K562 (cell line): Measurements from ENCODE around the gene HDLBP. TPM values are rescaled to one million over a fixed set of nuclear protein-coding genes. Genes with fewer than 3 reads are reported as not detected.

Experiments used
- ATAC-seq: fragments of 200-7000 bp; cut with Tn5 transposase; 3 replicates; pipeline ENCODE4 v1.9.1; 2020; ENCODE audit warnings: moderate library complexity
- BruUV-seq: library from RNA; stranded (reverse); fragments of 400-500 nt; replicated peaks from 2 replicates; lab custom pipeline; 2021; lab: Mats Ljungman, UMichigan
- CTCF ChIA-PET: fragments of 300-600 bp; formaldehyde crosslinking; extraction: SDS; loops from one replicate; lab custom pipeline; 2021; ENCODE audit warnings: low intra/inter-chr PET ratio; lab: Yijun Ruan, JAX
- POLR2A ChIA-PET: fragments of 300-600, 350-650 bp; sonication (Branson Sonifier 250); formaldehyde crosslinking; extraction: SDS; loops from one replicate; lab custom pipeline; 2021; ENCODE audit warnings: antibody characterized with exemption, inconsistent platforms; lab: Yijun Ruan, JAX
- DNase-seq, 4 experiments: peaks; one replicate each; pipeline versions ENCODE4 v3.0.0 to v3.0.0-alpha.2; 2011 to 2018; ENCODE audit warnings: low spot score in 3 of 4, mixed read lengths in 3 of 4; ENCODE audit errors: extremely low read depth in 1 of 4
- FAIRE-seq: peaks from 2 replicates; lab custom pipeline; 2011; peaks lifted over from hg19 to GRCh38; lab: Jason Lieb, UNC
- H2AFZ ChIP-seq: 2 replicates; pipeline ENCODE4 v1.6.0; 2011; ENCODE audit warnings: low read depth, low read length, control low read depth, inconsistent platforms
- H3K27ac ChIP-seq: fragments of 200-600 bp; 3 replicates; pipeline ENCODE4 v1.8.0; 2011; ENCODE audit warnings: low read depth, mild to moderate bottlenecking, control low read depth, inconsistent platforms, low read length, moderate library complexity, mixed read lengths; ENCODE audit errors: extremely low read depth
- H3K27me3 ChIP-seq, 2 experiments: fragments of 300-600 bp in 1 of 2; 2 replicates in 1 of 2; 3 replicates in 1 of 2; pipeline versions ENCODE4 v1.6.0 to v1.8.0; 2011; ENCODE audit warnings: inconsistent platforms in 2 of 2, low read length in 2 of 2, mild to moderate bottlenecking in 1 of 2, mixed read lengths in 1 of 2, moderate library complexity in 1 of 2; ENCODE audit not compliant: control insufficient read depth in 2 of 2, insufficient read depth in 2 of 2
- H3K36me3 ChIP-seq: fragments of 300-600 bp; 3 replicates; pipeline ENCODE4 v1.8.0; 2011; ENCODE audit warnings: mild to moderate bottlenecking, low read length, inconsistent platforms; ENCODE audit not compliant: control insufficient read depth, insufficient read depth
- H3K4me1 ChIP-seq, 2 experiments: fragments of 200-600 bp in 1 of 2; replicated peaks in 1 of 2; 2 replicates in 1 of 2; 3 replicates in 1 of 2; pipeline versions ENCODE4 v1.5.1 to v1.8.0; 2011; ENCODE audit warnings: inconsistent platforms in 2 of 2, low read length in 2 of 2, mild to moderate bottlenecking in 1 of 2, mixed read lengths in 1 of 2, moderate library complexity in 1 of 2; ENCODE audit not compliant: control insufficient read depth in 2 of 2, insufficient read depth in 2 of 2
- H3K4me2 ChIP-seq: 2 replicates; pipeline ENCODE4 v1.6.1; 2011; ENCODE audit warnings: low read length, control low read depth, inconsistent platforms, mixed read lengths; ENCODE audit not compliant: insufficient read depth
- H3K4me3 ChIP-seq: fragments of 200-600 bp; sonication (generic), shearing (Covaris generic); 2 replicates; pipeline ENCODE4 v1.5.1; 2016; ENCODE audit warnings: control low read depth, inconsistent platforms
- H3K79me2 ChIP-seq: fragments of 200-600 bp; 3 replicates; pipeline ENCODE4 v1.8.0; 2011; ENCODE audit warnings: low read length, inconsistent platforms; ENCODE audit not compliant: control insufficient read depth, insufficient read depth
- H3K9ac ChIP-seq, 2 experiments: 2 replicates each; pipeline versions ENCODE4 v1.6.0 to v1.6.1; 2011; ENCODE audit warnings: low read depth in 2 of 2, low read length in 2 of 2, control low read depth in 1 of 2, inconsistent platforms in 1 of 2, mild to moderate bottlenecking in 1 of 2, mixed read lengths in 1 of 2; ENCODE audit not compliant: insufficient read depth in 1 of 2
- H3K9me1 ChIP-seq: one replicate; pipeline ENCODE4 v1.6.0; 2011; ENCODE audit warnings: inconsistent platforms, mild to moderate bottlenecking, low read length, moderate library complexity; ENCODE audit not compliant: control insufficient read depth, insufficient read depth
- H3K9me3 ChIP-seq: replicated peaks from 2 replicates; pipeline ENCODE4 v1.5.1; 2011; ENCODE audit warnings: low read depth, low read length, inconsistent platforms; ENCODE audit not compliant: control insufficient read depth, insufficient read depth
- H4K20me1 ChIP-seq: replicated peaks from 2 replicates; pipeline ENCODE4 v1.6.1; 2011; ENCODE audit warnings: low read length, inconsistent platforms, mixed read lengths; ENCODE audit not compliant: control insufficient read depth, insufficient read depth
- CEBPG ChIP-seq, 3 experiments: fragments of 200-800 bp in 1 of 3; sonication (Bioruptor generic) in 1 of 3; sonication (generic) in 1 of 3; formaldehyde crosslinking in 1 of 3; IDR thresholded peaks in 2 of 3; conservative IDR thresholded peaks in 1 of 3; 2 replicates each; pipeline versions ENCODE4 v1.6.1 to v1.8.0; 2016 to 2022; ENCODE audit warnings: missing compliant biosample characterization in 2 of 3, missing genetic modification characterization in 2 of 3, mild to moderate bottlenecking in 1 of 3, missing genetic modification reagents in 1 of 3
- HDAC8 ChIP-seq: fragments of 450-650 bp; IDR thresholded peaks from 2 replicates; pipeline ENCODE4 v1.6.1; 2016; ENCODE audit warnings: mild to moderate bottlenecking, missing genetic modification characterization, moderate library complexity, missing compliant biosample characterization
- ILK ChIP-seq: fragments of 450-650 bp; IDR thresholded peaks from 2 replicates; pipeline ENCODE4 v1.6.1; 2016; ENCODE audit warnings: missing genetic modification characterization, low read depth, mild to moderate bottlenecking, missing compliant biosample characterization, moderate library complexity, borderline replicate concordance
- MEIS2 ChIP-seq: fragments of 450-650 bp; IDR thresholded peaks from 2 replicates; pipeline ENCODE4 v1.6.1; 2014; ENCODE audit warnings: mild to moderate bottlenecking; ENCODE audit not compliant: partially characterized antibody
- PTBP1 ChIP-seq: fragments of 200-400 bp; formaldehyde crosslinking; IDR thresholded peaks from 2 replicates; pipeline ENCODE4 v1.6.1; 2017; ENCODE audit warnings: low read depth, low read length
- TEAD2 ChIP-seq: fragments of 450-650 bp; IDR thresholded peaks from 2 replicates; pipeline ENCODE4 v1.6.1; 2016; ENCODE audit warnings: missing genetic modification characterization, control low read depth, missing compliant biosample characterization
- WGBS: fragments of 100-300 bp; shearing (Covaris generic); methylation state at CpG from one replicate; pipeline ENCODE4 v1.1.6; 2016; ENCODE audit warnings: low coverage, mixed read lengths; ENCODE audit not compliant: insufficient coverage; ENCODE audit errors: missing lambda C conversion rate; 5-methylcytosine and 5-hydroxymethylcytosine counted together
- in situ Hi-C: fragments of 300-500 bp; cut with MboI; formaldehyde crosslinking; loops from 4 replicates; pipeline ENCODE4 v1.15.0; 2018; ENCODE audit warnings: inconsistent platforms, mixed read lengths
- intact Hi-C: fragments of 100-400 bp; cut with micrococcal nuclease; formaldehyde crosslinking; loops from 2 replicates; pipeline ENCODE4 v1.14.2; 2022
- polyA plus RNA-seq, 8 experiments: library from polyadenylated mRNA; depleted of rRNA in 4 of 8; stranded (reverse) in 5 of 8; unstranded in 3 of 8; fragments of >200 nt; fragmentation: Nextera tagmentation in 2 of 8; fragmentation: Illumina TruSeq in 1 of 8; extraction: Ambion mirVana in 2 of 8; extraction: Trizol in 1 of 8; gene quantifications; 2 replicates each; pipeline versions ENCODE4 v1.2.1 to v1.2.3, GENCODE V29; 2011 to 2014; ENCODE audit warnings: inconsistent platforms in 1 of 8, missing spikeins in 1 of 8
- total RNA-seq, 7 experiments: library from RNA; depleted of rRNA in 6 of 7; stranded (reverse); fragments of >200 nt in 6 of 7; fragmentation: Illumina TruSeq in 2 of 7; extraction: Trizol in 2 of 7; gene quantifications; 2 replicates each; pipeline versions ENCODE4 v1.2.1 to v1.2.3, GENCODE V29; 2011 to 2021; ENCODE audit warnings: low replicate concordance in 1 of 7
- TF ChIP-seq, protein P1 (sequence below), 2 experiments: fragments of 450-650 bp in 1 of 2; sonication (generic) in 1 of 2; formaldehyde crosslinking in 1 of 2; IDR thresholded peaks in 1 of 2; conservative IDR thresholded peaks in 1 of 2; 2 replicates each; pipeline versions ENCODE4 v1.6.1 to v1.8.1; 2016 to 2023; ENCODE audit warnings: mild to moderate bottlenecking in 2 of 2, moderate library complexity in 2 of 2, inconsistent platforms in 1 of 2, missing genetic modification reagents in 1 of 2
- TF ChIP-seq, protein P2 (sequence below): IDR thresholded peaks from 3 replicates; pipeline ENCODE4 v1.6.1; 2011; ENCODE audit warnings: borderline replicate concordance, mild to moderate bottlenecking; ENCODE audit not compliant: insufficient read length, insufficient read depth
- TF ChIP-seq, protein P3 (sequence below): sonication (generic); formaldehyde crosslinking; IDR thresholded peaks from 2 replicates; pipeline ENCODE4 v1.8.0; 2023; ENCODE audit warnings: mild to moderate bottlenecking, missing genetic modification reagents
- TF ChIP-seq, protein P4 (sequence below), 3 experiments: fragments of 200-800 bp in 1 of 3; sonication (Bioruptor generic) in 1 of 3; sonication (generic) in 1 of 3; formaldehyde crosslinking in 1 of 3; IDR thresholded peaks; 2 replicates each; pipeline versions ENCODE4 v1.6.1 to v1.8.0; 2016 to 2022; ENCODE audit warnings: mild to moderate bottlenecking in 2 of 3, missing compliant biosample characterization in 2 of 3, missing genetic modification characterization in 2 of 3, missing genetic modification reagents in 1 of 3
- TF ChIP-seq, protein P5 (sequence below): fragments of 250-450 bp; sonication (Bioruptor Pico); IDR thresholded peaks from 2 replicates; pipeline ENCODE4 v1.4.0; 2020

Gene HDLBP
- total and polyA plus RNA-seq, 9 of the 15 experiments (the other 6 are each of a cell fraction or from before 2014, with no cell fraction given), result 24.4 to 378 (median 146) TPM

DNA sequence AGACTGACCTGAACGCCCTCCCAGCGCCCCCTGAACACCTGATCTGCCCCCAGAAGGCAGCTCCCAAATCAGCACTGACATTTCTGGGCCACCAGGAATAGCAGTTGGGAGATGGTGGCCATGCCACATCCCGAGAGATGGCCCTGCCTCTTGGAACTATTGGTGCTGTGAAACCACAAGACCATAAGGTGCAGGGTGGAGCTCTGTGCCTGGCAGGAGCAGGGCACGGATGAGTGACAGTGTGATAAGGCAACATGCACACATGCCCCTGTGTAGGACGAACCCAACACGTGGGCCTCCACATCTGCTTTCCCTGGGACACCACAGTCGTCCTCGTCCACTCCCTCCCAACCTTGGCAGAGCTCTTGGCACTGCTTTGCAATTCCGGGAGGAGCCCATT is 100.1 kb downstream of the HDLBP start:
- H3K9ac ChIP-seq, result no peak overlapping the region
- POLR2A ChIA-PET, result interaction anchor here (0.6 to 1.0 kb wide), 2 partner anchors 11 to 282 kb away, joined by 3 read pairs; no protein-coding TSS in a partner anchor
- no peaks in the 10 kb centered on the region for H3K9me3 ChIP-seq
- H3K27ac ChIP-seq, result no peak overlapping the region
- H4K20me1 ChIP-seq, result peaks cover 5% of the 10 kb centered on the region; the same call in 1 of the 2 replicates
- FAIRE-seq (no peak), ATAC-seq (no peak), DNase-seq (no peak)
- BruUV-seq, result no TSS peak
- H3K79me2 ChIP-seq, result peaks cover 12% of the 10 kb centered on the region
- H2AFZ ChIP-seq, result no peak overlapping the region
- CTCF ChIA-PET, result no interaction called here
- in situ Hi-C loops, result no loop called here
- H3K9me1 ChIP-seq, result no peaks in the 10 kb centered on the region
- no peak overlapping the region for H3K4me2 ChIP-seq
- no peak overlapping the region for H3K4me3 ChIP-seq
- peaks cover 5 to 43% of the 10 kb centered on the region in 2 experiments; a peak in 4 of 5 replicates for H3K27me3 ChIP-seq
- H3K4me1 ChIP-seq, result peaks cover 2 to 25% of the 10 kb centered on the region in 2 experiments; a peak in 3 of 5 replicates
- intact Hi-C loops, result loop anchor here (5.0 kb wide), 1 partner anchor 138 kb away; no protein-coding TSS in a partner anchor
- 4% methylated on average over 6 of the region's 9 CpGs for WGBS
- 0 out of 3 replicates have a peak, but pooled peaks cover 3% of the 10 kb centered on the region for H3K36me3 ChIP-seq
- TF ChIP-seq, protein P1, sequence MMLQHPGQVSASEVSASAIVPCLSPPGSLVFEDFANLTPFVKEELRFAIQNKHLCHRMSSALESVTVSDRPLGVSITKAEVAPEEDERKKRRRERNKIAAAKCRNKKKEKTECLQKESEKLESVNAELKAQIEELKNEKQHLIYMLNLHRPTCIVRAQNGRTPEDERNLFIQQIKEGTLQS (IDR thresholded peaks at IDR 0.05), result no peak
- TF ChIP-seq, protein P1 (CRISPR knock-in tag; conservative IDR thresholded peaks at IDR 0.05), result no peak
- no peak for TF ChIP-seq PTBP1
- TF ChIP-seq, protein P2, sequence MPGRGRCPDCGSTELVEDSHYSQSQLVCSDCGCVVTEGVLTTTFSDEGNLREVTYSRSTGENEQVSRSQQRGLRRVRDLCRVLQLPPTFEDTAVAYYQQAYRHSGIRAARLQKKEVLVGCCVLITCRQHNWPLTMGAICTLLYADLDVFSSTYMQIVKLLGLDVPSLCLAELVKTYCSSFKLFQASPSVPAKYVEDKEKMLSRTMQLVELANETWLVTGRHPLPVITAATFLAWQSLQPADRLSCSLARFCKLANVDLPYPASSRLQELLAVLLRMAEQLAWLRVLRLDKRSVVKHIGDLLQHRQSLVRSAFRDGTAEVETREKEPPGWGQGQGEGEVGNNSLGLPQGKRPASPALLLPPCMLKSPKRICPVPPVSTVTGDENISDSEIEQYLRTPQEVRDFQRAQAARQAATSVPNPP, result no peak
- TF ChIP-seq, protein P3, sequence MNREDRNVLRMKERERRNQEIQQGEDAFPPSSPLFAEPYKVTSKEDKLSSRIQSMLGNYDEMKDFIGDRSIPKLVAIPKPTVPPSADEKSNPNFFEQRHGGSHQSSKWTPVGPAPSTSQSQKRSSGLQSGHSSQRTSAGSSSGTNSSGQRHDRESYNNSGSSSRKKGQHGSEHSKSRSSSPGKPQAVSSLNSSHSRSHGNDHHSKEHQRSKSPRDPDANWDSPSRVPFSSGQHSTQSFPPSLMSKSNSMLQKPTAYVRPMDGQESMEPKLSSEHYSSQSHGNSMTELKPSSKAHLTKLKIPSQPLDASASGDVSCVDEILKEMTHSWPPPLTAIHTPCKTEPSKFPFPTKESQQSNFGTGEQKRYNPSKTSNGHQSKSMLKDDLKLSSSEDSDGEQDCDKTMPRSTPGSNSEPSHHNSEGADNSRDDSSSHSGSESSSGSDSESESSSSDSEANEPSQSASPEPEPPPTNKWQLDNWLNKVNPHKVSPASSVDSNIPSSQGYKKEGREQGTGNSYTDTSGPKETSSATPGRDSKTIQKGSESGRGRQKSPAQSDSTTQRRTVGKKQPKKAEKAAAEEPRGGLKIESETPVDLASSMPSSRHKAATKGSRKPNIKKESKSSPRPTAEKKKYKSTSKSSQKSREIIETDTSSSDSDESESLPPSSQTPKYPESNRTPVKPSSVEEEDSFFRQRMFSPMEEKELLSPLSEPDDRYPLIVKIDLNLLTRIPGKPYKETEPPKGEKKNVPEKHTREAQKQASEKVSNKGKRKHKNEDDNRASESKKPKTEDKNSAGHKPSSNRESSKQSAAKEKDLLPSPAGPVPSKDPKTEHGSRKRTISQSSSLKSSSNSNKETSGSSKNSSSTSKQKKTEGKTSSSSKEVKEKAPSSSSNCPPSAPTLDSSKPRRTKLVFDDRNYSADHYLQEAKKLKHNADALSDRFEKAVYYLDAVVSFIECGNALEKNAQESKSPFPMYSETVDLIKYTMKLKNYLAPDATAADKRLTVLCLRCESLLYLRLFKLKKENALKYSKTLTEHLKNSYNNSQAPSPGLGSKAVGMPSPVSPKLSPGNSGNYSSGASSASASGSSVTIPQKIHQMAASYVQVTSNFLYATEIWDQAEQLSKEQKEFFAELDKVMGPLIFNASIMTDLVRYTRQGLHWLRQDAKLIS (CRISPR knock-in tag), result no peak
- TF ChIP-seq ILK, result no peak
- TF ChIP-seq, protein P4, sequence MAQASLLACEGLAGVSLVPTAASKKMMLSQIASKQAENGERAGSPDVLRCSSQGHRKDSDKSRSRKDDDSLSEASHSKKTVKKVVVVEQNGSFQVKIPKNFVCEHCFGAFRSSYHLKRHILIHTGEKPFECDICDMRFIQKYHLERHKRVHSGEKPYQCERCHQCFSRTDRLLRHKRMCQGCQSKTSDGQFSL (CRISPR knock-in tag; IDR thresholded peaks at IDR 0.05), result no peak
- TF ChIP-seq, protein P4 (tag; IDR thresholded peaks at IDR 0.05), result no peak
- TF ChIP-seq, protein P5, sequence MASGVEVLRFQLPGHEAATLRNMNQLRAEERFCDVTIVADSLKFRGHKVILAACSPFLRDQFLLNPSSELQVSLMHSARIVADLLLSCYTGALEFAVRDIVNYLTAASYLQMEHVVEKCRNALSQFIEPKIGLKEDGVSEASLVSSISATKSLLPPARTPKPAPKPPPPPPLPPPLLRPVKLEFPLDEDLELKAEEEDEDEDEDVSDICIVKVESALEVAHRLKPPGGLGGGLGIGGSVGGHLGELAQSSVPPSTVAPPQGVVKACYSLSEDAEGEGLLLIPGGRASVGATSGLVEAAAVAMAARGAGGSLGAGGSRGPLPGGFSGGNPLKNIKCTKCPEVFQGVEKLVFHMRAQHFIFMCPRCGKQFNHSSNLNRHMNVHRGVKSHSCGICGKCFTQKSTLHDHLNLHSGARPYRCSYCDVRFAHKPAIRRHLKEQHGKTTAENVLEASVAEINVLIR (CRISPR knock-in tag), result no peak
- TF ChIP-seq HDAC8 (tag), result no peak
- TF ChIP-seq TEAD2 (tag), result no peak
- TF ChIP-seq CEBPG (CRISPR knock-in tag; IDR thresholded peaks at IDR 0.05), result no peak
- no peak for TF ChIP-seq CEBPG (tag; conservative IDR thresholded peaks at IDR 0.05 in 1 of 2, IDR thresholded peaks at IDR 0.05 in 1 of 2)
- no peak for TF ChIP-seq MEIS2
